HFF-Myc (cell line): ENCODE measurements around the gene TNXB.

Experiments
- DNase-seq: peaks from one replicate; pipeline ENCODE4 v3.0.0-alpha.2; 2011; ENCODE audit warnings: low read depth; ENCODE audit errors: extremely low read depth
- H3K4me3 ChIP-seq: replicated peaks from 2 replicates; pipeline ENCODE4 v1.5.1; 2011; ENCODE audit warnings: low read depth, mild to moderate bottlenecking, control low read depth, low read length
- TF ChIP-seq, protein P1 (sequence below): IDR thresholded peaks from 2 replicates; pipeline ENCODE4 v1.5.1; 2012; ENCODE audit warnings: mild to moderate bottlenecking, low read depth, low read length, control low read depth; ENCODE audit errors: missing control alignments

The TNXB gene

DNA sequence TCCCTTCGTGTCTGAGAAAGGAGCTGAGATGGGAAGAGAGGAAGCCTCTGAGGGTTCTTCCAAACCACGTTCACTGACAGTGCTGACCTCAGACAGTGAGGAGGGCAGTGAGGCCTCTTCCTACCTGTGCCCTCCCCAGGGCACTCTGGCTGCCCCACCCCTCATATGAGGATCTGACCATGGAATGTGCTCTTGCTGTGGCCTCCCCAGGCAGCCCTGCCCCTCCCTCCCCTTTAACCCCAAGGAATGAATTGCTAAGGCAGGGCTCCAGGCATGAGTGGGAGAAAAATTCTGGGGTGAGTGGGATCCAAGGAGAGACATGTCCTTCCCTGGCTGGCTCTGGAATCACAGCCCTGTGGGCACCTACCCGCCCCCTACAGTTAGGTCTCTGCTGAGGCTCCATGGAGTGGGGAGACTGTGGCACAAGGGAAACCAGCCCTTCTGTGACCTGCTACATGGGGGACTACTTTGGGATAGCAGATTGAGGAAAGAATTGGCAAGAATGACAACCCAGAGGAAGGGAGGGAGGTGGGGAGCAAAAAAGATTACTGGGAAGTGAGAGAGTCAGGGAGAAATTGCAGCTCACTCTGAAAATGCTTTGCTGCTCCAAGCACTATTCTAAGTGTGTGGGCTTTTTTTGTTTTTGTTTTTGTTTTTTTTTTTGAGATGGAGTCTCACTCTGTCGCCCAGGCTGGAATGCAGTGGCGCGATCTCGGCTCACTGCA lies 29.4 kb downstream of the TNXB start:
- TF ChIP-seq, protein P1, sequence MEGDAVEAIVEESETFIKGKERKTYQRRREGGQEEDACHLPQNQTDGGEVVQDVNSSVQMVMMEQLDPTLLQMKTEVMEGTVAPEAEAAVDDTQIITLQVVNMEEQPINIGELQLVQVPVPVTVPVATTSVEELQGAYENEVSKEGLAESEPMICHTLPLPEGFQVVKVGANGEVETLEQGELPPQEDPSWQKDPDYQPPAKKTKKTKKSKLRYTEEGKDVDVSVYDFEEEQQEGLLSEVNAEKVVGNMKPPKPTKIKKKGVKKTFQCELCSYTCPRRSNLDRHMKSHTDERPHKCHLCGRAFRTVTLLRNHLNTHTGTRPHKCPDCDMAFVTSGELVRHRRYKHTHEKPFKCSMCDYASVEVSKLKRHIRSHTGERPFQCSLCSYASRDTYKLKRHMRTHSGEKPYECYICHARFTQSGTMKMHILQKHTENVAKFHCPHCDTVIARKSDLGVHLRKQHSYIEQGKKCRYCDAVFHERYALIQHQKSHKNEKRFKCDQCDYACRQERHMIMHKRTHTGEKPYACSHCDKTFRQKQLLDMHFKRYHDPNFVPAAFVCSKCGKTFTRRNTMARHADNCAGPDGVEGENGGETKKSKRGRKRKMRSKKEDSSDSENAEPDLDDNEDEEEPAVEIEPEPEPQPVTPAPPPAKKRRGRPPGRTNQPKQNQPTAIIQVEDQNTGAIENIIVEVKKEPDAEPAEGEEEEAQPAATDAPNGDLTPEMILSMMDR: no peak
- no peak for DNase-seq
- H3K4me3 ChIP-seq: no peak overlapping the region

DNA sequence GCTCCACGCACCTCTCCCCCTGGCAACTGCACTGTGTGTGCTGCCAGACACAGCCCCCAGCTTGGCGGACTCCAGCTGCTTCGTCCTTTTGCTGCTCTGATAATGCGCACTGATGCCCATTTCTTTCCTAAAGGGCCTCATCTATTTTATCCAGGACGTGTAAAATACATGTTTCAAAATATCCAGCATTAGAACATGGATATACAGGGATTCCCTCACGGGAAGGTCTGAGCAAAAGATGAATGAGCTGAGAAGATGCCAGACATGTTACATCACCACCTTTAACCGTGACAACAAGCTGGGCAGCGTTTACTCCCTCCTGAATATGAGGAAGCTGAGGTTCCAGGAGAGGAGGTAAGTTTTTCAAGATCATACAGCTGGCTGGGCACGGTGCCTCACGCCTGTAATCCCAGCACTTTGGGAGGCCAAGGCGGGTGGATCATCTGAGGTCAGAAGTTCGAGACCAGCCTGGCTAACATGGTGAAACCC lies 32.8 kb downstream of the TNXB start:
- H3K4me3 ChIP-seq: no peak overlapping the region
- DNase-seq: no peak
- TF ChIP-seq, protein P1: no peak

DNA sequence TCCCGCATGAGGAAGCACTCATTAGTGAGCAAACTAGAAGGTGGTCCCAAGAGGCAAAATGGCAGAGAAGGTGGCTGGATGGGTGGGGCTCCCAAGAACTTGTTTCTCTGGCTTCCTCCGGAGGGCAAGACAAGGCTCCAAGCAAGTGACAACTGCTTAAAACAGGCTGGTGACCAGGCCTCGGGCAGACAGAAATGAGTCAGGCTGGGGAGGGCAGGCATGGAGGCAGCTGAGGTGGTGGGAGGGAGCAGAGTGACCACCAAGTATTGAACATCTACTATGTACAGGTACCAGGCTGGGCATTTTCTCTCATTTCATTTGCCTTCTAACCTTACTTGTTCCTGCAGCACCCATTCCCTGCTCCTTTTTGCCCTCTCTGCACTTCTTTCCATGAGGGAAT lies 33.4 kb downstream of the TNXB start:
- TF ChIP-seq, protein P1: no peak
- DNase-seq: no peak
- H3K4me3 ChIP-seq: no peak overlapping the region

DNA sequence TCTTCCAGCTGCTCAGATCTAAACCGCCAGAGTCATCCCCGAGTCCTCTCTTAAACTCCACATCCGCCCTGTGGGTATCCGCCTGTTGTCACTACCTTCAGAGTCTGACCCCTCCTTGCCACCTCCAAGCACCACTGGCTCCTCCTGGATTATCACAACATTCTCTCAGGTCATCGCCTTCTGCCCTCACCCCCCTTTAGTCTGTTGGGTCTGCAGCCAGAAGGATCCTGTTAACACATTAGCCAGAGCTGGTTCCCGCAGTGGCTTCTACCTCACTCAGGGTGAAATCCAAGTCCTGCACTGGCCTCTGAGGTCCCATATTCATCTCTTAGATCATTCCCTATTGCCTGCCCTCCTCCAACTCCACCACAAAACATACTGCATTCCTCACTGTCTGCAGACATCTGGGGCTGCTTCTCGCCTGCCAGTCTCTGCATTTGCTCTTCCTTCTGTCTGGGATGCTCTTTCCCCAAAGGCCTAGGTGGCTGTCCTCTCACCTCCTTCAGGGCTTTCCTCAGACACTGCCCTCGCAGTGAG lies 34.1 kb downstream of the TNXB start:
- DNase-seq: no peak
- TF ChIP-seq, protein P1: no peak
- no peak overlapping the region for H3K4me3 ChIP-seq

DNA sequence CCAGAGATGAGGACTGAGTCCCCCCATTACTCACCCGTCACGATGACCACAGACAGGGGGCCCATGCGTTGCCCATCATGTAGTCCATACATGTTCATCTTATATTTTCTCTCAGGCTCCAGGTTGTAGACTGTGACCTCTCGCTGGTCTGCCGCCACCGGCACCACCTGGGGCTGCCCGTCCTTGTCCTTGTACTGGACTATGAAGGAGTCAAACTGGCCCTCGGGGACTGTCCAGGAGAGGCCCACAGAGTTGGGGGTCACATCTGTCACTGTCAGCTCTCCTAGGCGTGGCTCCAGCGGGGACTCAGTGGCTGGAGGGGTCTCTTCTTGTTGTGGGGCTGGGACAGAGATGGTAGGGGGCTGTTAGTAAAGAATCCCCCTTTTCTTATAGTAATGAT lies 35.5 kb downstream of the TNXB start:
- H3K4me3 ChIP-seq: no peak overlapping the region
- no peak for DNase-seq
- TF ChIP-seq, protein P1: no peak

DNA sequence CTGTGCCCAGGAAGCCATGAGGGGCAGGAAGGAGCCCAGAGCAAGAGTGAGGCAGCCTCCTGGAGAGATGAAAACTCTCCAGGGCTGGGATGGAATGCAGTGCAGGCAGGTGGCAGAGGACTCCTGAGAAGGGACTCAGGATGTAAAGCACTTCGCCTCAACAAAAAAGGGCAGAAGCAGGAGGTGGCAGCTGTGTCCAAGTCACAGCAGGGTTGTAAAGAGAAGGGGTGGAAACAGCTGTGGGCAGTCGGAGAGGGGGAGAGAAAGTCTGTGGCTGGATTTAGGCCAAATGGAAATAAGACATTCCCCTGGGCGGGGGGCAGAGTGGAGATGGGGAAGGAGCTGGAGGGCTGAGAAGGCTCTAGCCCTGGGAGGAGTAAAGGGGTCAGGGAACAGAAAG lies 36.0 kb downstream of the TNXB start:
- DNase-seq: no peak
- H3K4me3 ChIP-seq: no peak overlapping the region
- TF ChIP-seq, protein P1: no peak
